GM13977 (cell line): ENCODE results near the gene FBXO21.

Experiments used
- DNase-seq: peaks from one replicate; pipeline ENCODE4 v3.0.0; 2012; ENCODE audit warnings: low spot score
- CTCF ChIP-seq: IDR thresholded peaks from 2 replicates; pipeline ENCODE4 v1.5.1; 2012; ENCODE audit warnings: mild to moderate bottlenecking, control low read depth; ENCODE audit not compliant: insufficient read depth; ENCODE audit errors: extremely low read depth, missing control alignments
- in situ Hi-C: fragments of 300-500 bp; cut with MboI; formaldehyde crosslinking; loops from one replicate; pipeline ENCODE4 v1.12.0; 2022; ENCODE audit warnings: low sequenced_read_pairs, low pct_unique_long_range_greater_than_20kb, mixed read lengths, inconsistent platforms; ENCODE audit not compliant: unreplicated experiment

FBXO21 gene

GRCh38 chr12:117127933-117128823 is 62.1 kb downstream of the FBXO21 start:
- in situ Hi-C loops = no loop called here
- no peak for DNase-seq
- no peak for TF ChIP-seq CTCF

- no peak for DNase-seq
- in situ Hi-C loops = no loop called here
- TF ChIP-seq CTCF = no peak
These were observed 63.9 kb downstream of the FBXO21 start for GRCh38 chr12:117126335-117126734.

GRCh38 chr12:117125767-117126166 is 64.5 kb downstream of the FBXO21 start:
- in situ Hi-C loops = no loop called here
- no peak for DNase-seq
- no peak for TF ChIP-seq CTCF

- no peak for TF ChIP-seq CTCF
These were observed 65.0 kb downstream of the FBXO21 start for GRCh38 chr12:117125272-117125613.

GRCh38 chr12:117124421-117125271 is 65.6 kb downstream of the FBXO21 start:
- no peak for TF ChIP-seq CTCF
- no peak for DNase-seq
- in situ Hi-C loops = loop anchor here (25.0 kb wide), 2 partner anchors 412 to 862 kb away; no protein-coding TSS in a partner anchor

More at GRCh38 chr12:117125272-117125613, 65.0 kb downstream of the FBXO21 start:
- no peak for DNase-seq
- in situ Hi-C loops = no loop called here

GRCh38 chr12:117121441-117121840 is 68.8 kb downstream of the FBXO21 start:
- no peak for TF ChIP-seq CTCF
- no peak for DNase-seq
- in situ Hi-C loops = loop anchor here (25.0 kb wide), 2 partner anchors 409 to 859 kb away; no protein-coding TSS in a partner anchor
